ENCODE measurements around the gene RNF32. TPM values are rescaled to one million over a fixed set of nuclear protein-coding genes. Genes with fewer than 3 reads are reported as not detected.
"Not testable (repeated sequence)": the region's sequence is repeated elsewhere in the genome, so short reads cannot be mapped to it uniquely, and the experiment has no call there.

The RNF32 gene
- total and polyA plus RNA-seq, 10 donors = 0.28 to 2.8 (median 0.75) TPM; not detected in 1

DNA sequence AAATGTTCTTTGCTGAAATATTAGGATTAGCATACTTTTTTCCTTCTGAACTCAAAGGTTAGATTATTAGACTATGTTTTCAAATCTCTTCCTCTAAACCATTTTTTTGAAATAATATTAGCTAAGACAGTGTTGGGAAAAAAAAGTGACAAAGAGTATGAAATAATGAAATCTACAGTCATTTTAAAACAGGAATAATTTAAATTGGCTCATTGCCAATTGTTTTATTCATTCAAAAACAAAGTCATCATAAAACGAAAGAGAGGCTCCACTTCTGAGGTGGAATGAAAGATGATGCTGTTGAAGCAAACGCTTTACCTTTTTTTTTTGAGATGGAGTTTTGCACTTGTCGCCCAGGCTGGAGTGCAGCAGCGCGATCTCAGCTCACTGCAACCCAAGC lies 51.2 kb downstream of the RNF32 start:
- Histone ChIP-seq H3K36me3 (peaks cover 0 to 21% (median 0%) of the 10 kb centered on the region in 6 donors), H3K4me3 (no peak overlapping the region), H3K27me3 (replicated peaks in 1 of 7) (no peaks in the 10 kb centered on the region), H3K9me3 (peaks cover 0 to 15% (median 7%) of the 10 kb centered on the region in 8 donors), H3K4me1 (no peaks in the 10 kb centered on the region), H3K27ac (no peak overlapping the region)
- TF ChIP-seq POLR2A (IDR thresholded peaks at IDR 0.05) = no peak
- no peak for TF ChIP-seq POLR2AphosphoS5 (IDR thresholded peaks at IDR 0.05)
- TF ChIP-seq, protein P1, sequence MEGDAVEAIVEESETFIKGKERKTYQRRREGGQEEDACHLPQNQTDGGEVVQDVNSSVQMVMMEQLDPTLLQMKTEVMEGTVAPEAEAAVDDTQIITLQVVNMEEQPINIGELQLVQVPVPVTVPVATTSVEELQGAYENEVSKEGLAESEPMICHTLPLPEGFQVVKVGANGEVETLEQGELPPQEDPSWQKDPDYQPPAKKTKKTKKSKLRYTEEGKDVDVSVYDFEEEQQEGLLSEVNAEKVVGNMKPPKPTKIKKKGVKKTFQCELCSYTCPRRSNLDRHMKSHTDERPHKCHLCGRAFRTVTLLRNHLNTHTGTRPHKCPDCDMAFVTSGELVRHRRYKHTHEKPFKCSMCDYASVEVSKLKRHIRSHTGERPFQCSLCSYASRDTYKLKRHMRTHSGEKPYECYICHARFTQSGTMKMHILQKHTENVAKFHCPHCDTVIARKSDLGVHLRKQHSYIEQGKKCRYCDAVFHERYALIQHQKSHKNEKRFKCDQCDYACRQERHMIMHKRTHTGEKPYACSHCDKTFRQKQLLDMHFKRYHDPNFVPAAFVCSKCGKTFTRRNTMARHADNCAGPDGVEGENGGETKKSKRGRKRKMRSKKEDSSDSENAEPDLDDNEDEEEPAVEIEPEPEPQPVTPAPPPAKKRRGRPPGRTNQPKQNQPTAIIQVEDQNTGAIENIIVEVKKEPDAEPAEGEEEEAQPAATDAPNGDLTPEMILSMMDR (IDR thresholded peaks at IDR 0.05 in 8 of 11, conservative IDR thresholded peaks at IDR 0.05 in 3 of 11) = no peak
- intact Hi-C loops (cut with DNase I; ENCODE audit: low total_unique reads) = no loop called here
- DNase-seq = no peak
- 80 to 96% (median 88%) methylated on average over 5 of the region's 5 CpGs for WGBS, 5 donors

- no peak overlapping the region for H3K27ac ChIP-seq
These were observed 52.3 kb downstream of the RNF32 start for GRCh38 chr7:156692849-156693248.

GRCh38 chr7:156693627-156694026 lies 53.1 kb downstream of the RNF32 start:
- Histone ChIP-seq H3K27ac (no peak overlapping the region), H3K9me3 (peaks cover 4 to 34% (median 25%) of the 10 kb centered on the region in 8 donors), H3K4me1 (no peaks in the 10 kb centered on the region), H3K36me3 (peaks cover 0 to 30% (median 0%) of the 10 kb centered on the region in 6 donors), H3K4me3 (no peak overlapping the region), H3K27me3 (replicated peaks in 1 of 7) (no peaks in the 10 kb centered on the region)
- intact Hi-C loops (cut with DNase I; ENCODE audit: low total_unique reads) = no loop called here
- TF ChIP-seq POLR2A (IDR thresholded peaks at IDR 0.05) (no peak), POLR2AphosphoS5 (IDR thresholded peaks at IDR 0.05) (no peak)
- TF ChIP-seq, protein P1 (IDR thresholded peaks at IDR 0.05 in 8 of 11, conservative IDR thresholded peaks at IDR 0.05 in 3 of 11) = no peak
- WGBS, 5 donors = 96 to 99% (median 98%) methylated on average over 3 of the region's 3 CpGs
- DNase-seq = no peak

More at GRCh38 chr7:156692849-156693248, 52.3 kb downstream of the RNF32 start:
- TF ChIP-seq POLR2A (IDR thresholded peaks at IDR 0.05) (no peak), POLR2AphosphoS5 (IDR thresholded peaks at IDR 0.05) (no peak)
- TF ChIP-seq, protein P1 (IDR thresholded peaks at IDR 0.05 in 8 of 11, conservative IDR thresholded peaks at IDR 0.05 in 3 of 11) = no peak
- Histone ChIP-seq H3K36me3 (peaks cover 0 to 25% (median 0%) of the 10 kb centered on the region in 6 donors), H3K4me1 (no peaks in the 10 kb centered on the region), H3K27me3 (replicated peaks in 1 of 7) (no peaks in the 10 kb centered on the region), H3K9me3 (peaks cover 4 to 26% (median 17%) of the 10 kb centered on the region in 8 donors), H3K4me3 (no peak overlapping the region)
- WGBS, 5 donors = 88 to 97% (median 96%) methylated on average over 1 of the region's 1 CpG
- intact Hi-C loops (cut with DNase I; ENCODE audit: low total_unique reads) = no loop called here
- no peak for DNase-seq

- WGBS, 5 donors = 91 to 97% (median 95%) methylated on average over 9 of the region's 9 CpGs
- DNase-seq; intact Hi-C loops (cut with DNase I; ENCODE audit: low total_unique reads); H3K4me1 ChIP-seq; H3K27ac ChIP-seq; H3K4me3 ChIP-seq; H3K27me3 ChIP-seq (replicated peaks in 1 of 7): not testable (repeated sequence)
- H3K36me3 ChIP-seq = peaks cover 0 to 44% (median 3%) of the 10 kb centered on the region in 6 donors
- peaks cover 4 to 54% (median 38%) of the 10 kb centered on the region in 8 donors for H3K9me3 ChIP-seq
These were observed 56.7 kb downstream of the RNF32 start for GRCh38 chr7:156697283-156697682.

DNA sequence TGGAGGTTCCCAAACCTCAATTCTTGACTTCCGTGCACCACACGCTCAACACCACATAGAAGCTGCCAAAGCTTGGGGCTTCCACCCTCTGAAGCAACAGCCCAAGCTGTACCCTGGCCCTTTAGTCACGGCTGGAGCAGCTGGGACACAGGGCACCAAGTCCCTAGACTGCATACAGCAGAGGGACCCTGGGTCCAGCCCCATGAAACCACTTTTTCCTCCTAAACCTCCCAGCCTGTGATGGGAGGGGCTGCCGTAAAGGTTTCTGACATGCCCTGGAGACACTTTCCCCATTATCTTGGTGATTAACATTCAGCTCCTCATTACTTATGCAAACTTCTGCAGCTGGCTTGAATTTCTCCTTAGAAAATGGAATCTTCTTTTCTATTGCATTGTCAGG lies 57.9 kb downstream of the RNF32 start:
- H3K27ac ChIP-seq; intact Hi-C loops (cut with DNase I; ENCODE audit: low total_unique reads); H3K27me3 ChIP-seq (replicated peaks in 1 of 7); H3K4me3 ChIP-seq; DNase-seq; H3K4me1 ChIP-seq: not testable (repeated sequence)
- H3K36me3 ChIP-seq = peaks cover 0 to 57% (median 5%) of the 10 kb centered on the region in 6 donors
- H3K9me3 ChIP-seq = peaks cover 4 to 63% (median 40%) of the 10 kb centered on the region in 8 donors
- 90 to 100% (median 98%) methylated on average over 4 of the region's 4 CpGs for WGBS, 5 donors

GRCh38 chr7:156701787-156702186 lies 61.2 kb downstream of the RNF32 start:
- 95 to 100% (median 98%) methylated on average over 1 of the region's 1 CpG for WGBS, 5 donors
- H3K4me1 ChIP-seq; H3K27me3 ChIP-seq (replicated peaks in 1 of 7); DNase-seq; H3K4me3 ChIP-seq; H3K27ac ChIP-seq; intact Hi-C loops (cut with DNase I; ENCODE audit: low total_unique reads): not testable (repeated sequence)
- Histone ChIP-seq H3K9me3 (peaks cover 4 to 48% (median 35%) of the 10 kb centered on the region in 8 donors), H3K36me3 (peaks cover 0 to 64% (median 5%) of the 10 kb centered on the region in 6 donors)
